ACC112 (cell line): ENCODE measurements around the gene KRTAP20-3.

Experiments
- H2AFZ ChIP-seq: fragments of 200-600 bp; sonication (generic); one replicate; pipeline ENCODE4 v1.6.0; 2017; ENCODE audit warnings: antibody characterized with exemption, low read length; ENCODE audit not compliant: unreplicated experiment
- H3K27ac ChIP-seq: fragments of 200-600 bp; sonication (generic); 2 replicates; pipeline ENCODE4 v1.5.1; 2014; ENCODE audit warnings: low read depth, mild to moderate bottlenecking, antibody characterized with exemption, low read length, moderate library complexity
- H3K27me3 ChIP-seq: fragments of 200-600 bp; sonication (generic); 2 replicates; pipeline ENCODE4 v1.6.1; 2014; ENCODE audit warnings: mild to moderate bottlenecking, antibody characterized with exemption, low read length, moderate library complexity, mixed read lengths; ENCODE audit not compliant: insufficient read depth
- H3K36me3 ChIP-seq: fragments of 200-600 bp; sonication (generic); 2 replicates; pipeline ENCODE4 v1.6.1; 2016; ENCODE audit warnings: mild to moderate bottlenecking, antibody characterized with exemption, low read length, moderate library complexity, mixed read lengths; ENCODE audit not compliant: insufficient read depth
- H3K4me1 ChIP-seq: fragments of 200-600 bp; sonication (generic); one replicate; pipeline ENCODE4 v1.6.1; 2016; ENCODE audit warnings: low read length, mixed read lengths; ENCODE audit not compliant: insufficient read depth, unreplicated experiment, control insufficient read depth
- H3K4me3 ChIP-seq: fragments of 200-600 bp; sonication (generic); 2 replicates; pipeline ENCODE4 v1.5.1; 2014; ENCODE audit warnings: mild to moderate bottlenecking, low read depth, low read length
- H3K79me2 ChIP-seq: fragments of 200-600 bp; sonication (generic); one replicate; pipeline ENCODE4 v1.6.0; 2016; ENCODE audit warnings: low read length; ENCODE audit not compliant: control insufficient read depth, unreplicated experiment, insufficient read depth

The KRTAP20-3 gene

DNA sequence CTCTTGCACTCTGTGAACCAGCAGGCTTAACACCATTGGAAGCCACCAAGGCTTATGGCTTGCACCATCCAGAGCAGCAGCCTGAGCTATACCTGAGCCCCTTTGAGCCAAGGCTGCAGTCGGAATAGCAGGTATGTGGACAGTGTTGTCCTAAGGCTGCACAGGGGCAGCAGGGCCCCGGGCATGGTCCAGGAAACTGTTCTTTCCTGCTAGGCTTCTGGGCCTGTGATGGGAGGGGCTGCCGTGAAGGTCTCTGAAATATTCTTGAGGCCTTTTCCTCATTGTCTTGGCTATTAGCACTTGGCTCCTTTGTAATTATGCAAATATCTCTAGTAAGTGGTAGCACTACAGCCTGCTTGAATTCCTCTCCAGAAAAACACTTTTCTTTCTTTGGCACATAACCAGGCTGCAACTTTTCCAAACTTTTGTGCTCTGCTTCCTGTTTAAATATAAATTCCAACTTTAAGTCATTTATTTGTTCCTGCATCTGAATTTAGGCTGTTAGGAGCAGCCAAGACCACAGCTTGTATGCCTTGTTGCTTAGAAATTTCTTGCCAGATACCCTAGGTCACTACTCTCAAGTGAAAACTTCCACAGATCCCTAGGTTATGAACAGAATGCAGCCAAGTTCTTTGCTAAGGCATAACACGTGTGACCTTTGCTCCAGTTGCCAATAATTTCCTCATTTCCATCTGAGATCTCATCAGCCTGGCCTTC lies 17.1 kb upstream of the KRTAP20-3 start:
- Histone ChIP-seq H3K36me3 (no peaks in the 10 kb centered on the region), H3K4me3 (no peak overlapping the region), H2AFZ (no peak overlapping the region), H3K79me2 (no peaks in the 10 kb centered on the region), H3K27me3 (no peaks in the 10 kb centered on the region), H3K4me1 (no peaks in the 10 kb centered on the region), H3K27ac (no peak overlapping the region)

DNA sequence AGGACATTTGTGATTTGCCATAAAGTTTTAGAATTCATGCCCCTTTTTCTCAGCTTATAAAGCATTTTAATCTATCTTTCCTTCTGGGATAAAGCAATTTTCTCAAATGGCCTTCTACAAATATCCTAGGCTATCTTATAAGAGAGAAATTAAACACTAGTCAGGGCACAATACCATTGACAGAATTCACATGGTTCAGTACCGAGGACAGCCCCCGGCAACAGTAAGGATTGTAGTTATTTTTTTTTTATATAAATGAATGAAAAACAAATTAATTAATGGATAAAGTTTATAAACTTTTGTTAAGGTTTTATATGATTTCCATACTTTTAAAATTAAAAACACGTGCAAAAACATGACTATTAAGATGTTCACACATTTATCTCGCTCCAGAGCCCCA lies 14.6 kb upstream of the KRTAP20-3 start:
- Histone ChIP-seq H3K27ac (no peak overlapping the region), H3K4me1 (no peaks in the 10 kb centered on the region), H3K4me3 (no peak overlapping the region), H3K79me2 (no peaks in the 10 kb centered on the region), H2AFZ (no peak overlapping the region), H3K27me3 (no peaks in the 10 kb centered on the region), H3K36me3 (no peaks in the 10 kb centered on the region)

GRCh38 chr21:30629200-30629599 lies 13.5 kb upstream of the KRTAP20-3 start:
- Histone ChIP-seq H3K36me3 (no peaks in the 10 kb centered on the region), H3K27ac (no peak overlapping the region), H3K4me1 (no peaks in the 10 kb centered on the region), H2AFZ (no peak overlapping the region), H3K27me3 (no peaks in the 10 kb centered on the region), H3K4me3 (no peak overlapping the region), H3K79me2 (no peaks in the 10 kb centered on the region)

GRCh38 chr21:30634906-30635305 lies 7.8 kb upstream of the KRTAP20-3 start, which contains the start of gene KRTAP20-2:
Gene KRTAP20-2, plus strand, starts transcription at chr21:30635206. Its CDS starts 58 bp downstream, at chr21:30635264.
- Histone ChIP-seq H3K27me3 (no peaks in the 10 kb centered on the region), H3K79me2 (no peaks in the 10 kb centered on the region), H3K27ac (no peak within 1 kb of the TSS), H3K4me3 (no peak within 1 kb of the TSS), H3K4me1 (no peaks in the 10 kb centered on the region), H3K36me3 (no peaks in the 10 kb centered on the region), H2AFZ (no peak within 1 kb of the TSS)

DNA sequence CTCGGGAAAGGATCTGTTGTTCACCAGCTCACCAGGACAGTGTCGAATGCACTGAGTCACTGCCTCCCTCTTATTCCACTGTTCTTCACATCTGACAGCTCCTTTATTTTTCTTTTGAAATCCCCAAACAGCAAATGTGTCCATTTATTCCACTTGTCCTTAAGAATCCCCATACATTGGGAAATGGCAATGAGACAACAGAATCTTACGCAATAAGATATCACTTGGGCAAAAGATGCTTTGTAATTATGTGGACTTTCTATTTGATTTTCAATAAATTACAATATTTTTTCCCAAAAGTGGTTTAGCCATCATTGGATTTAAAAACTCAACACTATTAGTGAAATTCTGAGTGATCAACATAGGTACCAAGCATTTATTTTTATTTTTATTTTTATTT lies 4.0 kb upstream of the KRTAP20-3 start:
- Histone ChIP-seq H3K27ac (no peak overlapping the region), H2AFZ (no peak overlapping the region), H3K79me2 (no peaks in the 10 kb centered on the region), H3K36me3 (no peaks in the 10 kb centered on the region), H3K4me1 (no peaks in the 10 kb centered on the region), H3K27me3 (no peaks in the 10 kb centered on the region), H3K4me3 (no peak overlapping the region)

- Histone ChIP-seq H3K27me3 (no peaks in the 10 kb centered on the region), H3K4me1 (no peaks in the 10 kb centered on the region), H2AFZ (no peak overlapping the region), H3K4me3 (no peak overlapping the region), H3K79me2 (no peaks in the 10 kb centered on the region), H3K27ac (no peak overlapping the region), H3K36me3 (no peaks in the 10 kb centered on the region)
Observed at GRCh38 chr21:30646904-30647414, 4.3 kb downstream of the KRTAP20-3 start.

GRCh38 chr21:30652891-30653290 lies 10.2 kb downstream of the KRTAP20-3 start:
- no peak overlapping the region for H2AFZ ChIP-seq
- H3K79me2 ChIP-seq: no peaks in the 10 kb centered on the region
- H3K27ac ChIP-seq: no peak overlapping the region
- H3K27me3 ChIP-seq: no peaks in the 10 kb centered on the region
- H3K4me3 ChIP-seq: no peak overlapping the region
- no peaks in the 10 kb centered on the region for H3K4me1 ChIP-seq
- no peaks in the 10 kb centered on the region for H3K36me3 ChIP-seq

DNA sequence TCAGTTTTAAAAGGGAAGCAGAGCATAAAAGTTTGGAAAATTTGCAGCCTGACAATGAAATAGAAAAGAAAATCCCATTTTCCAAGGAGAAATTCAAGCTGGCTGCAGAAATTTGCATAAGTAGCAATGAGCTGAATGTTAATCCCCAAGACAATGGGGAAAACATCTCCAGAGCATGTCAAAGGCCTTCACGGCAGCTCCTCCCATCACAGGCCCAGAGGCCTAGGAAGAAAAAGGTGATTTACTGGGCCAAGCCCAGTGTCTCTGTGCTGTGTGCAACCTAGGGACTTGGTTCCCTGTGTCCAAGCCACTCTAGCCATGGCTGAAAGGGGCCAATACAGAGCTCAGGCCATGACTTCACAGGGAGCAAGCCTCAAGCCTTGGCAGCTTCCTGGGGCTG lies 26.1 kb downstream of the KRTAP20-3 start:
- H3K79me2 ChIP-seq: no peaks in the 10 kb centered on the region
- no peak overlapping the region for H3K27ac ChIP-seq
- no peaks in the 10 kb centered on the region for H3K36me3 ChIP-seq
- no peak overlapping the region for H3K4me3 ChIP-seq
- H3K4me1 ChIP-seq: no peaks in the 10 kb centered on the region
- no peak overlapping the region for H2AFZ ChIP-seq
- H3K27me3 ChIP-seq: no peaks in the 10 kb centered on the region

GRCh38 chr21:30672985-30673650 lies 30.5 kb downstream of the KRTAP20-3 start:
- H3K27ac ChIP-seq: no peak overlapping the region
- no peaks in the 10 kb centered on the region for H3K79me2 ChIP-seq
- H3K4me3 ChIP-seq: no peak overlapping the region
- no peaks in the 10 kb centered on the region for H3K27me3 ChIP-seq
- no peak overlapping the region for H2AFZ ChIP-seq
- no peaks in the 10 kb centered on the region for H3K4me1 ChIP-seq
- no peaks in the 10 kb centered on the region for H3K36me3 ChIP-seq

- H3K36me3 ChIP-seq: no peaks in the 10 kb centered on the region
- no peaks in the 10 kb centered on the region for H3K27me3 ChIP-seq
- no peak overlapping the region for H3K27ac ChIP-seq
- H3K4me3 ChIP-seq: no peak overlapping the region
- H3K4me1 ChIP-seq: no peaks in the 10 kb centered on the region
- no peak overlapping the region for H2AFZ ChIP-seq
- no peaks in the 10 kb centered on the region for H3K79me2 ChIP-seq
Observed at GRCh38 chr21:30674312-30674711, 31.6 kb downstream of the KRTAP20-3 start.

GRCh38 chr21:30676737-30677136 lies 34.1 kb downstream of the KRTAP20-3 start:
- H3K27me3 ChIP-seq: no peaks in the 10 kb centered on the region
- no peak overlapping the region for H2AFZ ChIP-seq
- H3K79me2 ChIP-seq: no peaks in the 10 kb centered on the region
- no peaks in the 10 kb centered on the region for H3K4me1 ChIP-seq
- no peak overlapping the region for H3K4me3 ChIP-seq
- no peak overlapping the region for H3K27ac ChIP-seq
- no peaks in the 10 kb centered on the region for H3K36me3 ChIP-seq
